Neuron (in vitro differentiated cells): ENCODE data around the gene SKIC2.
"Not testable (repeated sequence)": the region's sequence is repeated elsewhere in the genome, so short reads cannot be mapped to it uniquely, and the experiment has no call there.

Experiments
- H2AFZ ChIP-seq: one replicate; pipeline ENCODE4 v1.6.1; 2013; ENCODE audit warnings: low read depth, mild to moderate bottlenecking, inconsistent platforms, low read length, moderate library complexity
- H3K27me3 ChIP-seq: one replicate; pipeline ENCODE4 v1.6.1; 2013; ENCODE audit warnings: low read length; ENCODE audit not compliant: insufficient read depth
- H3K36me3 ChIP-seq: one replicate; pipeline ENCODE4 v1.6.1; 2013; ENCODE audit warnings: low read length; ENCODE audit not compliant: insufficient read depth
- H3K4me1 ChIP-seq: one replicate; pipeline ENCODE4 v1.6.1; 2013; ENCODE audit warnings: low read length; ENCODE audit not compliant: insufficient read depth
- H3K4me3 ChIP-seq: 2 replicates; pipeline ENCODE4 v1.5.1; 2013; ENCODE audit warnings: mild to moderate bottlenecking, low read length, moderate library complexity
- H3K9me3 ChIP-seq: one replicate; pipeline ENCODE4 v1.6.1; 2013; ENCODE audit warnings: low read length

Gene SKIC2

DNA sequence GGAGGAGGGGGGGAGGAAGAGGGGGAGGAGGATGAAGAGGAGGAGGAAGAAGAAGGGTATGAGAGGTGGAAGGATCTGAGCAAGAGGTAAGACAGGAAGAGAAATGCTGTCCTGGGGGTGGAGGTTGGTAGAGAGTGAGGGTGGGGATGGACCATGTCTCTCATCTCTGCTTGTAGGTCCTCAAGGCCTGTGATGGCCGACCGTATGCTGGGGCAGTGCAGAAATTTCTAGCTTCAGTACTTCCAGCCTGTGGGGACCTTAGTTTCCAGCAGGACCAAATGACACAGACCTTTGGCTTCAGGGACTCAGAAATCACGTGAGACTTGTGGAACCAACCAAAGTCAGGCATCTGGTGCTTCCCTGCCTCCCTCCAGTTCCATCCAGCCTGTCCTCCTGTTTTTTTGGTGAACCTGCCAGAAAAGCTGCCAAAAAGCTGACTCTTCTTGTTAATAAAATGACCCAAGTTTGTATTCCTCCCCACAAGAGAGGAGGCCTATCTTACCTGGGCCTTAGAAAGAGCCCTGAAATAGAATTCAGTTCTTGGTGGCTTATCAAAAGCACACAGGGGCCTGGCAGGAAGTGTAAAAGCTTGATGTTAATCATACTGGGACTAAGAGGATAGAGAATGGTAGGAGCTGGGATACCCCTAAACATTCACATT, 20.4 kb downstream of the SKIC2 start:
- no peaks in the 10 kb centered on the region for H3K9me3 ChIP-seq
- H2AFZ ChIP-seq, result no peak overlapping the region
- no peak overlapping the region for H3K4me3 ChIP-seq
- no peaks in the 10 kb centered on the region for H3K27me3 ChIP-seq
- H3K36me3 ChIP-seq, result peaks cover 18% of the 10 kb centered on the region
- H3K4me1 ChIP-seq, result no peaks in the 10 kb centered on the region

DNA sequence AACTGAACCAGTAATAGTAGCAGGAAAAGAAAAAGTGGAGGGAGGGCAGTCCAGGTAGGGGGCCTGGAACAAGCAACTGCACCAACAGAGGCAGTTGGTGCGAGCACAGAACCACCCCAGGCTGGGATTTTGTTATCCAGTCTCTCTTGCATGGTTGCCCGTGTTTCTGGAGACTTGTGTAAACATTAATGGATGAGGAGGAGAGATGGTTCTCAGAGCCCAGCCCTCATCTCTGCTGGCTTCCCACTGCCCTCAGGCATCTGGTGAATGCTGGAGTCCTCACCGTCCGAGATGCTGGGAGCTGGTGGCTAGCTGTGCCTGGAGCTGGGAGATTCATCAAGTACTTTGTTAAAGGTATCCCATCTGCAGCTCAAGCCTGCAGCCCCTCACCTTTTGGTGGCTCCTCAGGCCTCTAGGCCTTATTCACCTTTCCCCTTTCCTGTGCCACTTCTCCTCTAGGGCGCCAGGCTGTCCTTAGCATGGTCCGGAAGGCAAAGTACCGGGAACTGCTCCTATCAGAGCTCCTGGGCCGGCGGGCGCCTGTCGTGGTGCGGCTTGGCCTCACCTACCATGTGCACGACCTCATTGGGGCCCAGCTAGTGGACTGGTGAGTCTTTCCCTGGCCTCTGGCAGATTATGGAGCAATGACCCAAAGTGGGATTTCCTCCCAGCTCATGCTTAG, 21.4 kb downstream of the SKIC2 start:
- H3K4me3 ChIP-seq, H3K27me3 ChIP-seq, H2AFZ ChIP-seq, H3K9me3 ChIP-seq, H3K4me1 ChIP-seq: not testable (repeated sequence)
- H3K36me3 ChIP-seq, result peaks cover 18% of the 10 kb centered on the region

DNA sequence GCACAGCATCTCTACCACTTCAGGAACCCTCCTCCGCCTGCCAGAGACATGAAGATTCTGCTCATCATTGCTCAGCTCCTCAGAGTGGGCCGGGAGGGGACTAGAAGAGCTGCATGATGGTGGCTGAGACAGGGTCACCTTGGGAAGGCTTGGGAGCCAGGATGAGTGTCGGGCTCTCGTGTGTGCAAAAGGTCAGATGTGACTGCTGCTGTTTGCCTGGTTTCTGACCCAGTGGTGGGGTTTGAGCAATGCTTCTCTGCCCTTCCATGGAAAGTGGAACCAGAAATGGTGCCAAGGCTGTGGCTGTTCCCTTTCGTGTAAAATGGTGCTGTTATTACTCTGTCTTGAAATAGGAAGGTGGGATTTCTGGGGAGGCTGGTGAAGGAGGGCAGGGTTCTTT, 22.0 kb downstream of the SKIC2 start:
- not testable (repeated sequence) for H3K9me3 ChIP-seq, H3K4me3 ChIP-seq, H3K27me3 ChIP-seq, H2AFZ ChIP-seq, H3K4me1 ChIP-seq
- H3K36me3 ChIP-seq, result peaks cover 18% of the 10 kb centered on the region

DNA sequence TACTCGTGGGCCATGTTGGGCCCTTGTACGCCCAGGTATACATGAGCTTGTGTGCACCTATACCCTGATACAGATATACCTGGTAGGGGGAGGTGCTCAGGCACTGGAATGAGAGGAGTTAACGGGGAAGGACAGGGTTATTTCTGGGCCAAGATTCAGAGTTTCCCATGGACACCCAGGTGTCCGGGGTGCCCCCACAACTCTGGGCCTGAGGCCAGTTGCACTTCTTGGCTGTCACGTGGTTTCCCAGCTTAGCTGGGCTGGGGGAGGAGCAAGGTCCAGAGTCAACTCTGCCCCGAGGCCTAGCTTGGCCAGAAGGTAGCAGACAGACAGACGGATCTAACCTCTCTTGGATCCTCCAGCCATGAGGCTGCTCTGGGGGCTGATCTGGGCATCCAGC, 22.8 kb downstream of the SKIC2 start, which contains the start of gene C4A:
TSS of gene C4A (plus strand) at position 314 of the 400 bp plus-strand sequence. CDS start at position 365, 51 bp downstream.
- H3K27me3 ChIP-seq, H3K4me1 ChIP-seq, H3K4me3 ChIP-seq, H3K9me3 ChIP-seq, H2AFZ ChIP-seq: not testable (repeated sequence)
- peaks cover 18% of the 10 kb centered on the region for H3K36me3 ChIP-seq

DNA sequence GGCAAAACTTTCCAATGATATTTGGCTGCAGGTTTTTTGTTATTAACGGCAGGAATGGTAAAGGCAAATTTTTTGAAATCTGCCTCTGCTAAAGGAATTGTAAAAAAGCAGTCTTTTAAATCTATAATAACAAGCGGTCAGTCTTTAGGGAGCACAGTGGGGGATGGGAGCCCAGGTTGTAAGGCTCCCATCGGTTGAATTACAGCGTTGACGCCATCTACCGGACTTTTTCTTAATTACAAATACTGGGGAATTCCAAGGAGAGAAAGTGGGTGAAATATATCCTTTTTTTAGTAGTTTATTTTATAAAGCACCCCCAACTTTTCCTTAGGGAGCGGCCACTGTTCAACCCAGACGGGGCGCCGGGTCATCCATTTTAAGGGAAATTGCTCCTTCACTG, 30.4 kb downstream of the SKIC2 start:
- not testable (repeated sequence) for H3K27me3 ChIP-seq, H3K36me3 ChIP-seq, H3K4me3 ChIP-seq, H2AFZ ChIP-seq, H3K4me1 ChIP-seq, H3K9me3 ChIP-seq

DNA sequence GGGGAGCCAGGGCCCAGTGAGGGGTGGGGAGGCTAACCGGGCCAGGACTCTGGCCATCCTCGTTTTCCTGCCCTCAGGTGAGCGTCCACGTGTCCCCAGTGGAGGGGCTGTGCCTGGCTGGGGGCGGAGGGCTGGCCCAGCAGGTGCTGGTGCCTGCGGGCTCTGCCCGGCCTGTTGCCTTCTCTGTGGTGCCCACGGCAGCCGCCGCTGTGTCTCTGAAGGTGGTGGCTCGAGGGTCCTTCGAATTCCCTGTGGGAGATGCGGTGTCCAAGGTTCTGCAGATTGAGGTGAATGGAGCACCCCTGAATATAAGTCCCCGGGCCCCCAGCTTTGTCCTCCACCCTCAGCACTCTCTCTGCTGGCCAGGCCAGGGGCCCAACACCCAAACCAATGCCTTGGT, 35.4 kb downstream of the SKIC2 start:
- H3K4me1 ChIP-seq, H2AFZ ChIP-seq, H3K36me3 ChIP-seq, H3K4me3 ChIP-seq, H3K27me3 ChIP-seq, H3K9me3 ChIP-seq: not testable (repeated sequence)

DNA sequence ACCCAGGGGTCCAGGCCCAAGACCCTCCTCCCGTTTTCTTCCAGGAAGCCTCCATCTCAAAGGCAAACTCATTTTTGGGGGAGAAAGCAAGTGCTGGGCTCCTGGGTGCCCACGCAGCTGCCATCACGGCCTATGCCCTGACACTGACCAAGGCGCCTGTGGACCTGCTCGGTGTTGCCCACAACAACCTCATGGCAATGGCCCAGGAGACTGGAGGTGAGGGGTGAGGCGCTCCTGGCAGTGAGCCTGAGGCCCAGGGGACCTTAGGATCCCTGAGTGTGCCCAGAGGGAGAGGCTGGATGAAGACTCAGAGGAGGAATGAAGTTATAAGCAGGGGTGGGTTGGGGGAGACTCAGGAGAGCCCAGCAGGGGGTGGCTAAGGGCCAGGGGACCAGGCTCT, 37.4 kb downstream of the SKIC2 start:
- not testable (repeated sequence) for H3K4me3 ChIP-seq, H3K36me3 ChIP-seq, H3K27me3 ChIP-seq, H3K4me1 ChIP-seq, H2AFZ ChIP-seq, H3K9me3 ChIP-seq

DNA sequence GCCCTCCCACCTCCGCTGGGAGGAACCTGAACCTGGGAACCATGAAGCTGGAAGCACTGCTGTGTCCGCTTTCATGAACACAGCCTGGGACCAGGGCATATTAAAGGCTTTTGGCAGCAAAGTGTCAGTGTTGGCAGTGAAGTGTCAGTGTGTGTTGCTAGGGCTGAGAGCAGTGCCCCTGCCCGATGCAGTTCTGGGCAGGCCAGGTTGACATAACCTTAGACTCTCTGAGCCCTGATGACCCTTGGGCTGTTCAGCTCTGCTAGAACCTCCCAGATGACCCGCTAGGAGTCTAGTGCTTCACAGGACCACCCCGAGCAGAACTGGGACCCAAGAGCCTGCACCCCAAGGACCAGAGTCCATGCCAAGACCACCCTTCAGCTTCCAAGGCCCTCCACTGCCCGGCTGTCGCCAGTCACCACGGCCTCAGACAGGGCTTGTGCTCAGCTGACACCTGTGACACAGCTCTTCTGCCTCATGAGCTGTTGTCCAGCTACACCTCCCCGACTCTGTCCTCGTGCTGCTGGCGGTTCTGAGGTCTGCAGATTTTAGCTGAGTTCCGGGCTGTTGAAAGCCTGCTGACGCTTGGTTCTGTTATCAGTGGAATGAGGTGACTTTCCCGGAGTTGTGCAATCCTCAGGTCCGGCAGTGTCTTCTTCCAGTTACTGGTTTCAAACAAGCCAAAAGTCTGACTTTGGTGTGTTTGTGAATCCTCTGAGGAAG, 43.7 kb downstream of the SKIC2 start:
- H3K36me3 ChIP-seq, H3K4me3 ChIP-seq, H3K27me3 ChIP-seq, H3K9me3 ChIP-seq, H2AFZ ChIP-seq, H3K4me1 ChIP-seq: not testable (repeated sequence)

DNA sequence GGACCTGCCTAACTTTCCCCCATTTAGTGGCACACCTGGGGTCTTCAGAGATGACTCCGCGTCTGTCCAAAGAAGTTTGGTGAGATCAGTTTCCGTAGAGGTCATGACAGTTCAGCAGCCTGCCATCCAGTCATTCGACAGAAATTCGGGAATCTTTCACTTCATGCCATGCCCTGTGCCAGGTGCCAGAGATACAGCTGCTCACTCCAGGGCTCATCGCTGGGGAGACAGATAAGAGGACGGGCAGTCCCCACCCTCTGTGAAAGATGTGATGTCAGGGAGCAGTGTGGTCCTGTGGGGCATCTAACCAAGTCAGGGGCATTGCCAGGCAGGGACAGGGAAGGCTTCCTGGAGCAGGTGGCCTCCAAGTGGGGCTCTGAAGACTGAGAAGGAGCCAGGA, 44.3 kb downstream of the SKIC2 start:
- H3K36me3 ChIP-seq, H3K4me3 ChIP-seq, H2AFZ ChIP-seq, H3K4me1 ChIP-seq, H3K9me3 ChIP-seq, H3K27me3 ChIP-seq: not testable (repeated sequence)

DNA sequence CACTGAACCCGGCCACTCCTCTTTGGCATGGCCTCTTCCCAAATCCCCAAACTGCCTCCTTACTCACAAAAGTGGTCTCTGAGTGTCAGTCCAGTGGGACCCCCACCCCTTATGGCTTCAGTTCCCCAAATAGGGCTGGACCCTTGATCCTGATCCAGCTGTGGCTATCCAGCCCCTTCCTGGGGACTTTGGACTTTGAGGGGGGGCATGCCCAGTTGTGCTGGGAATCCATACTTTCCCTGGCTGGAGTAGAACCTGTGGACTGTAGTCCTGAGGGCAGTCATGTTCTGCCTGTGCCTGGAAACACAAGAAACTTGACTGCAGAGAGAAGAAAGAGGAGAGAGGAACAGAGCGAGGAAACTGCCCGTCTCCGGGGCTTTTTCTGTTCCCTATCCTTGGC, 45.4 kb downstream of the SKIC2 start:
- not testable (repeated sequence) for H2AFZ ChIP-seq, H3K9me3 ChIP-seq, H3K27me3 ChIP-seq, H3K4me3 ChIP-seq, H3K36me3 ChIP-seq, H3K4me1 ChIP-seq

DNA sequence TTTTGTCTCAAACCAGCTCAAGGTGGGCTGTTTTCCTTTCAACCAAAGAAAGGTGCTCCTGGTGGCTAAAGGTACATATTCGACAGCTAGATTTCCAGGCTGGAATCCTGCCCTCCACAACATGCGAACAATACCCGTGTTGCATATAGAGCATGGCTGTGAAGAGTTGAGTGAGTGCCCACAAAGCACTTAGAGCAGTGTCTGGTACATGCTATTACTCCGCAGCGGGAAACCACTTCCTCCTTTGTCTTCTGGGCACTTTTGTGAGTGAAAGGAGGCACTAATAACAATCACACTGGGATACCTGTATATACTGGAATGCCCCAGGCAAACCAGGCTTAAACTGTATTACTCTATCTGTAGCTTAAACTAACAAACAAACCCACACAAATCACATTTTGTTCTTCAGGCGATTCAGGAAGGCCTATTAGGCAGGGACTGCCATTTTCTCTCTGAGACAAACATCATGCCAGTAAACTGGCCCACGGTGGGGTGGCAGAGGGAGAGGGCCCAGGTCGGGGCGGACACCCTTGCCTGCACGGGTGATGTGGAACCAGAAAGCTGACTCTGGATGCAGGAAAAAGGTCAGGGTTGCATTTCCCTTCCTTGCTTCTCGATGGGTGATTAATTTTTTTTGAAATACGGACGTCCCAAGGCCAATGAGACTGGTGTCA, 46.0 kb downstream of the SKIC2 start:
- not testable (repeated sequence) for H3K4me3 ChIP-seq, H3K9me3 ChIP-seq, H3K4me1 ChIP-seq, H3K36me3 ChIP-seq, H3K27me3 ChIP-seq, H2AFZ ChIP-seq

DNA sequence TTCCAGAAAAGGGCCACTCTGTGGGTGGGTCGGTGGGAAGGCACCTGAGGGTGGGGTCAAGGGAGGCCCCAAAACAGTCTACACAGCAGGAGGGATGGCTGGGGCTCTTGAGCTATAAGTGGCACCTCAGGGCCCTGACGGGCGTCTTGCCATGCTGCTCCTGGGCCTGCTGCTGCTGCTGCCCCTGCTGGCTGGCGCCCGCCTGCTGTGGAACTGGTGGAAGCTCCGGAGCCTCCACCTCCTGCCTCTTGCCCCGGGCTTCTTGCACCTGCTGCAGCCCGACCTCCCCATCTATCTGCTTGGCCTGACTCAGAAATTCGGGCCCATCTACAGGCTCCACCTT, 46.5 kb downstream of the SKIC2 start:
- H3K4me3 ChIP-seq, H2AFZ ChIP-seq, H3K4me1 ChIP-seq, H3K9me3 ChIP-seq, H3K27me3 ChIP-seq, H3K36me3 ChIP-seq: not testable (repeated sequence)

DNA sequence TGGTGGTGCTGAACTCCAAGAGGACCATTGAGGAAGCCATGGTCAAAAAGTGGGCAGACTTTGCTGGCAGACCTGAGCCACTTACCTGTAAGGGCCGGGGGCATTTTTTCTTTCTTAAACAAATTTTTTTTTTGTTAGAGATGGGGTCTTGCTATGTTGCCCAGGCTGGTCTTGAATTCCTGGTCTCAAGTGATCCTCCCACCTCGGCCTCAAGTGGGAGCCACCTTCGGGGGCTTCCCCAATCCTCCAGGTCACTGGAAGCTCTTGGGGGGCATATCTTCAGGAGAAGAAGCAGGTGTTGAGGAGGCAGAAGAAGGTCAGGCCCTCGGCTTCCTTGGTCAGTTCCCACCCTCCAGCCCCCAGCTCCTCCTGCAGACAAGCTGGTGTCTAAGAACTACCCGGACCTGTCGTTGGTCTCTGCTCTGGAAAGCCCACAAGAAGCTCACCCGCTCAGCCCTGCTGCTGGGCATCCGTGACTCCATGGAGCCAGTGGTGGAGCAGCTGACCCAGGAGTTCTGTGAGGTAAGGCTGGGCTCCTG, 47.1 kb downstream of the SKIC2 start:
- H2AFZ ChIP-seq, H3K36me3 ChIP-seq, H3K27me3 ChIP-seq, H3K4me1 ChIP-seq, H3K9me3 ChIP-seq, H3K4me3 ChIP-seq: not testable (repeated sequence)
